GM18520 (cell line): ENCODE measurements around the gene GADD45B.
"Not testable (repeated sequence)": the region's sequence is repeated elsewhere in the genome, so short reads cannot be mapped to it uniquely, and the experiment has no call there.

Experiments
- ATAC-seq: cut with Tn5 transposase; IDR thresholded peaks from one replicate; pipeline ENCODE4 v1.9.1; 2021; ENCODE audit not compliant: unreplicated experiment

GADD45B gene

GRCh38 chr19:2512523-2513431 lies 36.9 kb downstream of the GADD45B start:
- no peak for ATAC-seq

- ATAC-seq = no peak
Observed at GRCh38 chr19:2514981-2515518, 39.1 kb downstream of the GADD45B start.

- ATAC-seq = no peak
Observed at GRCh38 chr19:2516727-2517126, 40.8 kb downstream of the GADD45B start.

GRCh38 chr19:2517881-2518601 lies 42.1 kb downstream of the GADD45B start:
- no peak for ATAC-seq

- not testable (repeated sequence) for ATAC-seq
Observed at GRCh38 chr19:2518856-2519255, 42.9 kb downstream of the GADD45B start.

GRCh38 chr19:2519482-2519881 lies 43.6 kb downstream of the GADD45B start:
- ATAC-seq = no peak

GRCh38 chr19:2523630-2524311 lies 47.8 kb downstream of the GADD45B start:
- ATAC-seq = no peak

GRCh38 chr19:2524361-2524839 lies 48.5 kb downstream of the GADD45B start:
- no peak for ATAC-seq

GRCh38 chr19:2524840-2525723 lies 49.2 kb downstream of the GADD45B start:
- no peak for ATAC-seq

GRCh38 chr19:2527171-2527570 lies 51.2 kb downstream of the GADD45B start:
- no peak for ATAC-seq

GRCh38 chr19:2527686-2528085 lies 51.8 kb downstream of the GADD45B start:
- ATAC-seq = no peak
